ENCODE results near the gene TSTD1. TPM values are rescaled to one million over a fixed set of nuclear protein-coding genes. Genes with fewer than 3 reads are reported as not detected.
A peak's percentile ranks its signal among the peaks of the same experiment; 100 is the strongest.
"Not testable (repeated sequence)": the region's sequence is repeated elsewhere in the genome, so short reads cannot be mapped to it uniquely, and the experiment has no call there.

Gene TSTD1
- total RNA-seq, 1 donor from 2014 or later: 55.5 TPM

DNA sequence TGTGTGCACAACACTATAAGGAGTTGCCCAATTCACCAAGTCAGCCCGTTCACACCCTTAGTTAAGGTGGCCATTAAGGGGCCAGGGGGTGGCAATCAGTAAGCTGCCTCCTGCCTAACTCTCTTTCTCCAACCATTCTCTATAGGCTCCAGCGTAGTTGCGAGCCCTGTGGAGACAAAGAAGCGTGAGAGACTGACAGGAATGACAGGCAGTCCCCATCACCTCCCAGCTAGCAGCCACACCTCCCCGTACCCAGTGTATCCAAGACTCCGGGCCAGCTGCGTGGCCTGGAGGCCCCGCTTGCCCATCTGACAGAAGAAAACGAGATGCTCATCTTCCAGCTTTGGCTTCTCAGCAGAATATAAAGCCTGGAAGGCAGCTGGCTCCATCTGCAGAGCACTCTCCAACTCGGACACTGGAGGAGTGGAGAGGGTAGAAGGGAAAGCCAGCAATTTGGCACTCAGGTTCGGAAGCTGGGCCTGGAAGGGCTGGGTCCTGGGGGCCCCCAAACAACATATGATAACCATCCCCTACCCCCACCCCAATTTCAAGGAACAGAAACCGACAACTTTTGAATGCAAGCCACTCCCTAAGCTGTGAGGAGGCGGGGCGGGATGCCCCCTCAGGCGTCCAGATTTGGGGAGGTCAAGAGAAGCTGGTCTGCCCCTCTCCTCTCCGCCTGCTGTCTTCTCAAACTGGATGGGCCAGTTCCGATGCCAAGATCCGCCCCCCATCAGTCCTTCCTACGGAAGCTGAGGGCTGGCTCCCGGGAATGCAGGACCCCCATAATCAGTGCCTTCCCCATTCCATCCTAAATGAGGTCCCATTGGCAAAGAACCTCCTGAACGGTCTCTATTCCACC lies 872 bp downstream of the TSTD1 start:
- Histone ChIP-seq H3K27me3 (ENCODE audit: control insufficient read depth, insufficient read depth, low read length) (no peaks in the 10 kb centered on the region), H3K36me3 (ENCODE audit: control insufficient read depth, insufficient read depth, low read length) (peaks cover 21% of the 10 kb centered on the region), H3K4me3 (ENCODE audit: low read depth, low read length) (peak overlapping the region; percentile 93)
- TF ChIP-seq CTCF (IDR thresholded peaks at IDR 0.05; ENCODE audit: insufficient read depth, low read length, severe bottlenecking): no peak
- no peak for FAIRE-seq
- DNase-seq (ENCODE audit: low read depth): peak; percentile 40

GRCh38 chr1:161033751-161034150 lies 5.0 kb downstream of the TSTD1 start:
- no peaks in the 10 kb centered on the region for H3K36me3 ChIP-seq (ENCODE audit: control insufficient read depth, insufficient read depth, low read length)

GRCh38 chr1:161032409-161032808 lies 6.4 kb downstream of the TSTD1 start:
- no peaks in the 10 kb centered on the region for H3K27me3 ChIP-seq (ENCODE audit: control insufficient read depth, insufficient read depth, low read length)
- FAIRE-seq: no peak
- no peak overlapping the region for H3K4me3 ChIP-seq (ENCODE audit: low read depth, low read length)
- no peak for TF ChIP-seq CTCF (IDR thresholded peaks at IDR 0.05; ENCODE audit: insufficient read depth, low read length, severe bottlenecking)
- DNase-seq (ENCODE audit: low read depth): no peak
- H3K36me3 ChIP-seq (ENCODE audit: control insufficient read depth, insufficient read depth, low read length): no peaks in the 10 kb centered on the region

More at GRCh38 chr1:161033751-161034150, 5.0 kb downstream of the TSTD1 start:
- Histone ChIP-seq H3K4me3 (ENCODE audit: low read depth, low read length) (no peak overlapping the region), H3K27me3 (ENCODE audit: control insufficient read depth, insufficient read depth, low read length) (no peaks in the 10 kb centered on the region)
- DNase-seq (ENCODE audit: low read depth) (peak; percentile 83), FAIRE-seq (peak; percentile 18)
- no peak for TF ChIP-seq CTCF (IDR thresholded peaks at IDR 0.05; ENCODE audit: insufficient read depth, low read length, severe bottlenecking)

GRCh38 chr1:161031874-161032273 lies 6.9 kb downstream of the TSTD1 start:
- no peaks in the 10 kb centered on the region for H3K27me3 ChIP-seq (ENCODE audit: control insufficient read depth, insufficient read depth, low read length)
- FAIRE-seq (no peak), DNase-seq (ENCODE audit: low read depth) (no peak)
- no peaks in the 10 kb centered on the region for H3K36me3 ChIP-seq (ENCODE audit: control insufficient read depth, insufficient read depth, low read length)
- H3K4me3 ChIP-seq (ENCODE audit: low read depth, low read length): no peak overlapping the region
- no peak for TF ChIP-seq CTCF (IDR thresholded peaks at IDR 0.05; ENCODE audit: insufficient read depth, low read length, severe bottlenecking)

GRCh38 chr1:161029466-161029865 lies 9.3 kb downstream of the TSTD1 start:
- H3K36me3 ChIP-seq (ENCODE audit: control insufficient read depth, insufficient read depth, low read length); DNase-seq (ENCODE audit: low read depth); FAIRE-seq; H3K4me3 ChIP-seq (ENCODE audit: low read depth, low read length); H3K27me3 ChIP-seq (ENCODE audit: control insufficient read depth, insufficient read depth, low read length): not testable (repeated sequence)

DNA sequence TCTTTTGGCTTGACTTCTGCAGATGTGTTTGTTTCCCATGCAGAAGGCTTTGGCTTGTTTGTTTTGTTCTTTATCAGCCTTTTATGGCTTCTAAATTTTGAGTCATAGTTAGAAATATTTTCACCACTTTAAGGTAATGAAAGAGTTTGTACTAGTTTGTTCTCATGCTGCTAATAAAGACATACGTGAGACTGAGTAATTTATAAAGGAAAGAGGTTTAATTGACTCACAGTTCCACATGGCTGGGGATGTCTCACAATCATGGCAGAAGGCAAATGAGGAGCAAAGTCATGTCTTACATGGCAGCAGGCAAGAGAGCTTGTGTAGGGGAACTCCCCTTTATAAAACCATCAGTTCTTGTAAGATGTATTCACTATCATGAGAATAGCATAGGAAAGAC lies 11.8 kb downstream of the TSTD1 start:
- DNase-seq (ENCODE audit: low read depth): peak; percentile 77
- H3K4me3 ChIP-seq (ENCODE audit: low read depth, low read length); H3K27me3 ChIP-seq (ENCODE audit: control insufficient read depth, insufficient read depth, low read length); H3K36me3 ChIP-seq (ENCODE audit: control insufficient read depth, insufficient read depth, low read length); FAIRE-seq: not testable (repeated sequence)

DNA sequence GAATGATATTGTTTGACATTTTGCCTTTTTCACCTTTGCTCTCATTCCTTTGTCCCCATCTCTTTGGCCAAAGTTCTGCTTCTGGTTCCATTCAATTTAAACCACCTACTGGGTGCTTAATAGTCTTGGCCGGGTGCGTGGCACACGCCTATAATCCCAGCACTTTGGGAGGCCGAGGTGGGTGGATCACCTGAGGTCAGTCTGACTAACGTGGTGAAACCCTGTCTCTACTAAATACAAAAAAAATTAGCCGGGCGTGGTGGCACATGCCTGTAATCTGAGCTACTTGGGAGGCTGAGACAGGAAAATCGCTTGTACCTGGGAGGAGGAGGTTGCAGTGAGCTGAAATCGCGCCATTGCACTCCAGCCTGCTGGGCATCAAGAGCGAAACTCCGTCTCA lies 16.3 kb downstream of the TSTD1 start:
- DNase-seq (ENCODE audit: low read depth): peak; percentile 78
- not testable (repeated sequence) for H3K36me3 ChIP-seq (ENCODE audit: control insufficient read depth, insufficient read depth, low read length); H3K4me3 ChIP-seq (ENCODE audit: low read depth, low read length); FAIRE-seq; H3K27me3 ChIP-seq (ENCODE audit: control insufficient read depth, insufficient read depth, low read length)

Data from bronchial epithelial cell (primary cell).